ENCODE results near the gene SLC39A11. TPM values are rescaled to one million over a fixed set of nuclear protein-coding genes. Genes with fewer than 3 reads are reported as not detected.

Gene SLC39A11
- total and polyA plus RNA-seq, 2 of the 13 experiments (the other 11 are each of a cell fraction or from before 2014, with no cell fraction given), result 17.2 to 31.5 TPM

- TF ChIP-seq ZNF292 (CRISPR knock-in tag; IDR thresholded peaks at IDR 0.05; ENCODE audit: borderline replicate concordance, low read depth) (0 out of 2 replicates have a peak, but pooled peaks have one; percentile 30), CREB1 (IDR thresholded peaks at IDR 0.05) (no peak), CREB1 (CRISPR knock-in tag; IDR thresholded peaks at IDR 0.05) (no peak), SNRNP70 (IDR thresholded peaks at IDR 0.05; ENCODE audit: low read depth, low read length) (no peak), RAD21 (CRISPR knock-in tag; IDR thresholded peaks at IDR 0.05) (no peak), NR2F6 (IDR thresholded peaks at IDR 0.05) (no peak), NR2F6 (CRISPR knock-in tag; IDR thresholded peaks at IDR 0.05) (peak; percentile 23; the same call in 1 of the 2 replicates), ETV5 (CRISPR knock-in tag; IDR thresholded peaks at IDR 0.05; ENCODE audit: borderline replicate concordance) (peak; percentile 61; the same call in 1 of the 2 replicates), FOXM1 (CRISPR knock-in tag; IDR thresholded peaks at IDR 0.05) (no peak), NR0B2 (CRISPR knock-in tag; IDR thresholded peaks at IDR 0.05) (no peak), U2AF2 (IDR thresholded peaks at IDR 0.05; ENCODE audit: low read depth, low read length) (no peak), FIP1L1 (IDR thresholded peaks at IDR 0.05; ENCODE audit: borderline replicate concordance, insufficient read depth, low read depth, low read length) (no peak), ZNF639 (CRISPR knock-in tag; conservative IDR thresholded peaks at IDR 0.05) (no peak), PLRG1 (conservative IDR thresholded peaks at IDR 0.05) (no peak), SRSF1 (optimal IDR thresholded peaks at IDR 0.05; ENCODE audit: low read depth, low read length) (no peak), SALL2 (CRISPR knock-in tag; IDR thresholded peaks at IDR 0.05) (no peak), STAG1 (CRISPR knock-in tag; IDR thresholded peaks at IDR 0.05) (no peak), TRIM24 (CRISPR knock-in tag; IDR thresholded peaks at IDR 0.05) (no peak), ZNF678 (CRISPR knock-in tag; IDR thresholded peaks at IDR 0.05) (no peak), ZNF580 (CRISPR knock-in tag; IDR thresholded peaks at IDR 0.05; ENCODE audit: borderline replicate concordance, low read depth) (no peak), HDAC2 (CRISPR knock-in tag; IDR thresholded peaks at IDR 0.05) (peak; percentile 29; the same call in 1 of the 2 replicates), MED13 (CRISPR knock-in tag; IDR thresholded peaks at IDR 0.05) (no peak), ZBTB3 (CRISPR knock-in tag; IDR thresholded peaks at IDR 0.05; ENCODE audit: borderline replicate concordance, low read depth) (no peak), ZHX2 (IDR thresholded peaks at IDR 0.05; ENCODE audit: low read depth) (no peak), ZHX2 (CRISPR knock-in tag; IDR thresholded peaks at IDR 0.05; ENCODE audit: borderline replicate concordance) (no peak), ISX (CRISPR knock-in tag; conservative IDR thresholded peaks at IDR 0.05) (no peak)
Observed at GRCh38 chr17:72749119-72749572, 343.3 kb downstream of the SLC39A11 start (continued).

Data from HepG2 (cell line).